SK-N-MC (cell line): ENCODE results near the gene IGF1R.

Experiments used
- DNase-seq: peaks from one replicate; pipeline ENCODE4 v3.0.0-alpha.2; 2011; ENCODE audit warnings: low read depth, low spot score
- H3K27ac ChIP-seq: fragments of 200-600 bp; sonication (generic); 2 replicates; pipeline ENCODE4 v1.5.1; 2016; ENCODE audit warnings: mixed run types
- H3K36me3 ChIP-seq: fragments of 200-600 bp; sonication (generic); 2 replicates; pipeline ENCODE4 v1.6.1; 2017; ENCODE audit warnings: antibody characterized with exemption, low read length, mixed read lengths; ENCODE audit not compliant: insufficient read depth
- H3K4me3 ChIP-seq: fragments of 200-600 bp; sonication (generic); 2 replicates; pipeline ENCODE4 v1.5.1; 2016
- H3K9ac ChIP-seq: fragments of 200-600 bp; sonication (generic); 2 replicates; pipeline ENCODE4 v1.8.0; 2017; ENCODE audit warnings: mixed run types, mixed read lengths; ENCODE audit not compliant: insufficient read length
- H3K9me3 ChIP-seq: fragments of 200-600 bp; sonication (generic); 2 replicates; pipeline ENCODE4 v1.6.1; 2017; ENCODE audit warnings: low read depth, mild to moderate bottlenecking, antibody characterized with exemption, low read length, moderate library complexity, mixed read lengths
- EZH2 ChIP-seq: fragments of 200-600 bp; sonication (generic); IDR thresholded peaks from one replicate; pipeline ENCODE4 v1.6.1; 2017; ENCODE audit warnings: antibody characterized with exemption
- FOXP2 ChIP-seq: optimal IDR thresholded peaks from 2 replicates; pipeline ENCODE3; 2011; ENCODE audit warnings: mild to moderate bottlenecking, moderate library complexity; ENCODE audit not compliant: insufficient read depth; ENCODE audit errors: extremely low read length, control extremely low read depth
- POLR2AphosphoS5 ChIP-seq: IDR thresholded peaks from 2 replicates; pipeline ENCODE4 v1.6.1; 2012; ENCODE audit warnings: mild to moderate bottlenecking, low read depth, low read length, borderline replicate concordance

IGF1R gene

DNA sequence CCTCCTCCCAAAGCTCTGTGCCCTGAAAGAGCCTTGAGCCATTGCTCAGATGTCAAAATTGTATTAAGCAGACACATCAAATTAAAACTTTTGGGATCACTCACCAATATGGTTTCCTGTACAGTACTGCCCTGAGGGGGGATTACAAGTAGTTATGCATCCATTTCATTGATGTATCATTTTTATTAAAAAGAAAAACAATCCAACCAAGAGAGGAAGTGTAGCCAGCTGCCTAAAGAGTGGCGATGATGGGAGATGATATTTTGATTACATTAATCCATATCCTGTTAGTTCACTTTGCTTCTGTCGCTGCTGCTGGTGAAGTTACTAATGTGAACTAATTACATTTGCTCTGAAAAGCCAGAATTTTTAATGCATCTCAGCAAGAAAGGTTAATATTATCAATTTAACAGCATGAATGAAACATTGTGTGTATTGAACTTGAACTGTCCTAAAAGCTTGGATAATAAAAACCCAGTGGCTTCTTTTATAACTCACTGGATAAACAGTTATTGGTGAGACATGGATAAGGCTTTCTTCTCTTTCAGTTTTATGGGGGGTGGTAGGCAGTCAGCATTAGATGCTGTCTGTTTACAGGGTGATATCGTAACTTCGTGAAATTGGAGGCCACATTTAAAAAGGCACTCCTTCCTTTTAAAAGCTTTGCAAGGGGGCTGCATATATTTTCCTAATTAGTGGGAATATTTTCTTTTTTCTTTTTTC, 87.7 kb downstream of the IGF1R start:
- Histone ChIP-seq H3K9me3 (no peaks in the 10 kb centered on the region), H3K27ac (peak overlapping the region; percentile 52; the same call in 1 of the 2 replicates), H3K4me3 (peak overlapping the region; percentile 26; the same call in 1 of the 2 replicates), H3K9ac (no peak overlapping the region), H3K36me3 (no peaks in the 10 kb centered on the region)
- DNase-seq = peak; percentile 77
- TF ChIP-seq EZH2 (no peak), POLR2AphosphoS5 (peak; percentile 42; the same call in 1 of the 2 replicates)

DNA sequence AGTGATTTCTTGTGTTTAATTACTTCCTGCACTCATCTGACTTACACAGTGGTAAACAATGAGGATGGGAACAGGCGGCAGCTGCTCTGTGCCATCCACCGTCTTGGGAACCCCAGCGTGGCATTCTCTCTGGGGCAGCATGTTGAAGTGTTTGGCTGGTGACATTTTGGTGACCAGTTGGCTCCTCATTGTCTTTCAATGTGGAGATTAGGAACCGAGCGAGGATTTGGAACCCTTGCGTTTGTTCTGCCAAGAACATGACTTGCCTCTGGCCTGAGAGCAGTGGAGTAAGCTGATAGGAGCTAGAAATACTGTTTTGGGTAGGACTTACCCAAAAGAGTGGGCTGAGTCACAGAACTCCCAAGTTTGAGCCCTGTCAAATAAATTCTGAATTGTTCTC, 88.8 kb downstream of the IGF1R start:
- H3K9ac ChIP-seq = no peak overlapping the region
- no peak overlapping the region for H3K4me3 ChIP-seq
- no peak overlapping the region for H3K27ac ChIP-seq
- no peak for TF ChIP-seq EZH2
- TF ChIP-seq FOXP2 = no peak
- TF ChIP-seq POLR2AphosphoS5 = no peak
- H3K9me3 ChIP-seq = no peaks in the 10 kb centered on the region
- DNase-seq = no peak
- H3K36me3 ChIP-seq = no peaks in the 10 kb centered on the region

DNA sequence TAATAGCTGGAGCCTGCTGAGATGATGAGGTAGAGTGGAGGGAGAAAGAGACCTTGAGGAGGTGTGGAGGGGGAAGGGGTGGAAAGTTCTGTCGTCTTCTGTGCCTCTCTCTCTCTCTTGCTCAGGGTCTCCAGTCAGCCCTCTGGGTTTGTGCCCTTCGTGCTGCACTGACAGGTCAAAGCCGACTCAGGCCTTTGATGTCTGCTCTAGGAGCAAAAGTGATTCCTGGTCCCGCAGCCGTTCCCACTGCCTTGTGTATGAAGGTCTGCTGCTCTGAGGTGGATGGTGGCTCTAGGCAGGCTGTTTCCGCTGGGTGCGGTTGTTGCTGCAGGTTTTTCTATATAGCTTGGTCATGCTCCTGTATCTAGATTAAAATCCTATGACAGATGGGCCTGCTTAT, 89.4 kb downstream of the IGF1R start:
- no peak overlapping the region for H3K9ac ChIP-seq
- no peak for DNase-seq
- H3K4me3 ChIP-seq = no peak overlapping the region
- no peak for TF ChIP-seq POLR2AphosphoS5
- TF ChIP-seq FOXP2 = no peak
- no peak for TF ChIP-seq EZH2
- H3K9me3 ChIP-seq = no peaks in the 10 kb centered on the region
- H3K36me3 ChIP-seq = no peaks in the 10 kb centered on the region
- no peak overlapping the region for H3K27ac ChIP-seq

DNA sequence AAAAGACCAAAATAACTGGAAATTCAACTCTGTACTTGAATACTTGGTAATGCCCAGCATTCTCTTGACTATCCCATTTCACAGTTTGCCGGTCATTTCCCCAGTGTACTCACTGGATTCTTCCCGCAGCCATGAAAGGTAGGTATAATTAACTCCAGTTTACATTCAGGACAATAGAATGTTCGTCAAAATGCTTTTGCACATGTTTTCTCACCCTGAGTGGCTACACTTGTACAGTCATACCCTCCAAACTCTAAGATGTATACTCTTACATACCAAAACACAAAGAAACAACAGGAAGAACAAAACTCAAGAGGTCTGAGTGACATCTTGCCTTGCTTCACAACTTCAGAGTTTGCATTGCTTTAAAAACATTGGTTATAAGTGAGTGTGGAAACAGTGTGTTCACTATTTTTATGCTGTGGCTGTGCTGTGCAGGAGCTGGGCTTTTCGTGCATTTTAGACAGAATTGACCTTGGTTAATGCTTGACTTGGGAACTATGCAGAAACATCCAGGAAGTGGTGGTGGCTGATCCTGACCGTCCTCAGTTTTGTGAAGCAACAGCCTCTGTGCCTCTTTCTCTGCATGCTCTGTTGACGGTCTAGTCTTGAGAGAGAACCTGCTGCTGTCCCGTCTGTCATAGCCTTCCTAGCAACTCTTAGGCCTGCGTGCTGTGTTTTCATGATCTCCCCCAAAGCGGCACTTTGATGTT, 90.5 kb downstream of the IGF1R start:
- no peak for TF ChIP-seq FOXP2
- no peak for TF ChIP-seq POLR2AphosphoS5
- no peak for TF ChIP-seq EZH2
- no peak overlapping the region for H3K4me3 ChIP-seq
- no peak overlapping the region for H3K27ac ChIP-seq
- no peaks in the 10 kb centered on the region for H3K9me3 ChIP-seq
- no peak for DNase-seq
- H3K9ac ChIP-seq = no peak overlapping the region
- no peaks in the 10 kb centered on the region for H3K36me3 ChIP-seq

DNA sequence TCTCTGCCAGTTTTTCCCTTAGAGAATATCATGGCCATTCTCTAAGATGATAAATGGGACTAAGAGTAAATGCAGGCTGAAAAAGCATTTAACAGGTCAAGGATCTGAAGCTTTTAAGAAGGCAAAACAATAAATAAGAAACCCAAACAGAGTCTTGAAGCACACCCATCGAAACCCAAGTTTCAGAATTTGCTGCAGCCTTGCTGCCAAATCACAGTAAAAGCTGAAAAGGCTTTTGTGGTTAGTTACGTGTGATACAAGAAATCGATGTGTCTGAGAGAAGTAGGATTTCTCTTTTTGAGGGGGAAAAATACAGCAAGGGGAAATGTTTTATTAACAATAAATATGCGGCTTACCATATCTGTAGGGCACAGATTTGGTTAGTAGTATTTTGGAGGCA, 92.0 kb downstream of the IGF1R start:
- no peak for DNase-seq
- Histone ChIP-seq H3K27ac (no peak overlapping the region), H3K9me3 (no peaks in the 10 kb centered on the region), H3K36me3 (no peaks in the 10 kb centered on the region), H3K4me3 (no peak overlapping the region), H3K9ac (no peak overlapping the region)
- TF ChIP-seq EZH2 (no peak), POLR2AphosphoS5 (no peak), FOXP2 (no peak)

DNA sequence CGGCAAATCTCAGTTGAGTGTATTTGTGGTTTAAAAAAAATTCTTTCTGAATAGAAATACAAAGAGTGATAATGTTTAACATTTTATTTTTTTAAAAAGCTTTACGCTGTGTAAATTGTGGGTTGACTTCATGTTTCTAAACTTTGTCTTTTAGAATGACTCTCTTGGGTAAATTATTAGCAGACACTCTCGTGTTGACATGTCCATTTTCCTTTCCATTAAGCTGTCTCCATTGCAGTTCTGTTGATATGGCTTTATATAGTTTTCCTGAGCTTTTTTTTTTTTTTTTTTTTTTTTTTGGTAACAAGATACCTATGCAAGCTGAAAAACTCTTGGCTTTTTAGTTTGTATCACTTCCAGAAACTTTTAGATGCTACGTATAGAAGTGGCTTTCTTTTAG, 92.6 kb downstream of the IGF1R start:
- Histone ChIP-seq H3K36me3 (no peaks in the 10 kb centered on the region), H3K4me3 (no peak overlapping the region), H3K27ac (no peak overlapping the region), H3K9ac (no peak overlapping the region), H3K9me3 (no peaks in the 10 kb centered on the region)
- DNase-seq = no peak
- TF ChIP-seq EZH2 = no peak

DNA sequence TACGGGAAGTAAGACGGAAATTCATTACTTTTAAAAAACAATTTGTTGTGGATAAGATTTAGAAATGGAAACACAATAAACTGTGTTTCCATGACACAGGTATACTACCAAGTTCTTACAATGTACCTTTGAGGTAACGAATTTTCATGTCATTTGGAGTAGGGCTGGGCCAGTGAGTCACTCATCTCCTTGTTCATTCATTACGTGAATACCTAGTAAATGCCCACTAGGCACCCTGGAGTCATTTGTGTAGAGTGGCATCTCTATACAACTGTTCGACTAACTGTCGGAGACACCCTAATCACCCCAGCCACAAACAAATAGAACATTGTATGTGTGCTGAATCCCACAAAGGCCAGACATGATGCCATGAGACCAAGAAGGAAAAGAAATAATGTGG, 94.8 kb downstream of the IGF1R start:
- Histone ChIP-seq H3K4me3 (no peak overlapping the region), H3K9me3 (no peaks in the 10 kb centered on the region), H3K9ac (no peak overlapping the region), H3K36me3 (no peaks in the 10 kb centered on the region), H3K27ac (no peak overlapping the region)
- TF ChIP-seq POLR2AphosphoS5 (no peak), EZH2 (no peak), FOXP2 (no peak)
- DNase-seq = no peak

DNA sequence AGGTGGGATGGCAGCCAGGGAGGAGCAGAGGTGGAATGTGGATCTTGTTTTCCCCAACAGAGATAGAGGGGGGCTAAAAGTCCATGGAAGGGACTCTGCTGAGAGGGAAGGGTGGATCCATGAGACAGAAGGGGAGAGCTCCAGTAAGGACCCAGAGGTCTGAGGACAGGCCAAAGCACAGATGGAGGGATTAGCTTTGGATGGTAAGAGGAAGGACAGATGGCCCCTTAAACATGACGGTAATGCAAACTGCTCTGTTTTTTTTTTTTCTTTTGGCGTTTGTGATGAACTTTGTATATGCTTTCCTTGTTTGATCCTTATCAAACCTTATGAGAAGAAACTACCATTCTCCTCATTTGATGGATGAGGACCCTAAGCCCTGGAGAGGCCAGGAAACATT, 96.2 kb downstream of the IGF1R start:
- H3K36me3 ChIP-seq = no peaks in the 10 kb centered on the region
- H3K9me3 ChIP-seq = no peaks in the 10 kb centered on the region
- TF ChIP-seq POLR2AphosphoS5 = no peak
- no peak for TF ChIP-seq FOXP2
- no peak for TF ChIP-seq EZH2
- H3K9ac ChIP-seq = no peak overlapping the region
- no peak overlapping the region for H3K27ac ChIP-seq
- DNase-seq = no peak
- no peak overlapping the region for H3K4me3 ChIP-seq
